Caki2 (cell line): ENCODE data around the gene PIK3AP1. TPM values are rescaled to one million over a fixed set of nuclear protein-coding genes. Genes with fewer than 3 reads are reported as not detected.

Experiments
- DNase-seq: peaks from one replicate; pipeline ENCODE4 v3.0.0-alpha.2; 2015; ENCODE audit warnings: low read depth
- in situ Hi-C: cut with HindIII; loops from 2 replicates; pipeline ENCODE4 v1.10.0; 2016; ENCODE audit warnings: low sequenced_read_pairs, low pct_unique_long_range_greater_than_20kb, mixed read lengths
- total RNA-seq: library from RNA; depleted of rRNA; stranded (reverse); fragments of >200 nt; shearing (Covaris generic); gene quantifications from 2 replicates; pipeline ENCODE4 v1.2.3, GENCODE V29; 2014; ENCODE audit warnings: low replicate concordance

Gene PIK3AP1
- total RNA-seq, 1 experiment from 2014 or later: 2.7 TPM

- in situ Hi-C loops: no loop called here
- DNase-seq: no peak
Observed at GRCh38 chr10:96660297-96660696, 60.0 kb downstream of the PIK3AP1 start.

DNA sequence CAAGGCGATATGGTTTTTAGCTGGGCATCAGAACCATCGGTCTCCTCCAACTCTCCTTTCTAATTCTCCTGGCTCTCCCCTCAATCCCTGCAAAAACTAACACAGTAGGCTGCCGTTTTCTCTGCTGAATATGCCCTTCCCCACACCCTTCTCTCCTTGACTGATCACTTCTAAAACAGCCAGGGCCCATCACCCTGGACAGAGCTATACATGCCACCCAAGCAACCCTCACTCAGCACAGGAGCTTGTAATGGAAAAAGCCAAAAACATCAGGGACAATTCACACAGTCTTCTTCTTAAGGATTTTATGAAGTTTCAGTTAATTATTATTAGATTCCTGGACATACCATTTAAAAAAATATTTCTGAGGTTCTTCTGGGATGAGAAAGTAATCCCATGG lies 61.5 kb downstream of the PIK3AP1 start:
- in situ Hi-C loops: no loop called here
- no peak for DNase-seq

DNA sequence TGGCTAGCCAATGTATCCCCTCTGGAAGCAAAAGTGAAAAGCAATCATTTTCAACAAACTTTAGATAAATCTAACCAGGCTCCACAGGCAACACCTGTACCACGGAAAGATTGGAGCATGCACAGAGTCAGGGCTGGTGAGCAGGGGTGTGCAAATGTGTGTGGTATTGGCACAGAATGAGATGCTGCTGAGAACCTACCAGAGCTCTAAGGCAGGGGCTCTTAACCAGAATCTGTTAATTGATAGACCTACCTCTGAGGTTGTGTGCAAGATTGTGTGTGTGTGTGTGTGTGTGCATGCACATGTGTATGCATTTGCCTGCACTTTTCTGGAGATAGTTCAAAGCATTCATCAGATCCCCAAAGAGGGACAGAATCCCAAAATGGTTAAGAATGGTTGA lies 62.9 kb downstream of the PIK3AP1 start:
- in situ Hi-C loops: no loop called here

DNA sequence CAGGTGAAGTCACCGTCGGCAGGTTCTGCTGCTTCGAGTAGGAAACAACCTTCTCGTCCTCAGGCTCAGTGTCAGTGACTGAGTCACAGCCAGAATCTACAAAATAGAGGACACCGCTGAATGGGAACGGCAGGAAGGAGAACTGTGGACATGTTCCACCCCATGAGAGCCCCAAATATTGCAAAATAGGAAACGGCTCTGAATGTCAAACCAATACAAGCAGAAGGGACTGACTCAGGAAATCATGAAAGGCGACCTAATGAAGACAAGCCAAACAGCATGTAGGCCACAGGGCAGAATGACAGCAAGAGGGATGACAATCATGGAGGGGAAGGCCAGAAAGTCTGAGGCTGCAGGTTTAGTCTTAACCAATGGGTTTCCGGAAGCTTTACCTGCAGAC lies 63.5 kb downstream of the PIK3AP1 start:
- in situ Hi-C loops: no loop called here
- DNase-seq: no peak

More for the DNA sequence above, 62.9 kb downstream of the PIK3AP1 start:
- no peak for DNase-seq

- no peak for DNase-seq
- in situ Hi-C loops: no loop called here
Observed at GRCh38 chr10:96656198-96656577, 64.1 kb downstream of the PIK3AP1 start.

GRCh38 chr10:96655461-96656197 lies 64.7 kb downstream of the PIK3AP1 start:
- no peak for DNase-seq
- in situ Hi-C loops: no loop called here

- no peak for DNase-seq
- in situ Hi-C loops: no loop called here
Observed at GRCh38 chr10:96651998-96652431, 68.3 kb downstream of the PIK3AP1 start.

DNA sequence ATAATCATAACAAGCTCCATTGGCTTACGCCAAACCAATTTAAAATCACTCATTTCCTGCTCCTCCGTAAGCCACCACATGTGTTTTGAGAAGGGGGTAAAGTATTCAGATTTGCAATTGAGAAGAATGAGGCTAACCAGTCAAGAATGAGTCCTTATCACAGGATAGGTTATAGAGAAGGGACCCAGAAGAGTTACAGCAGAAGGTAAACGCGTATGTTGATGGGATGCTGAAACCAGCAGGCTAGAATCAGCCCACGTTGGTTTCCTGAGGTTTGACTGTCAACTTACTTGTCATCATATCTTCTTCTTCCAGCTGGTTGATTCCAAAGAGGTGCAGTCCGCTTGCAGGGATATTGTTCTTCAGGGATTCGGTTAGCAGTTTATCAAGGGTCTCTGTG lies 69.4 kb downstream of the PIK3AP1 start:
- in situ Hi-C loops: no loop called here
- DNase-seq: no peak

GRCh38 chr10:96648297-96648696 lies 72.0 kb downstream of the PIK3AP1 start:
- in situ Hi-C loops: no loop called here
- no peak for DNase-seq

DNA sequence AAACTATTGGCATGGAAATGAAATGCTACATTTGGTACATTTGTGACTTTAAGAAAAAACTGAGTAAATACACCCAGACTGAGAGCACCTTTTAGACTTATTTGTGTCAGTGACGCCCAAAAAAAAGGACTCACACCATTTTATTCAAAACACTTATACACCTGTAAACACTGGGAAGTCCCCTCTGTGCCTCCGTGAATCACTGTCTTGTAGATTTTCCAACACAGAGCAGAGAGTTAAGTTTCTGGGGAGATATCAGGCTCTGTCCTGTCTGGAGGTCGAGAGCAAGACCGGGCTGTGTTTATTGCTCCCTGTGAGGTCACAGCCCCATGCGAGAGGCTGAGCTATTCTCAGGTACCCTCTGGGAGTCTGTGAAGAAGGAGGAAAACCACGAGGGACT lies 72.8 kb downstream of the PIK3AP1 start:
- in situ Hi-C loops: no loop called here
- no peak for DNase-seq

DNA sequence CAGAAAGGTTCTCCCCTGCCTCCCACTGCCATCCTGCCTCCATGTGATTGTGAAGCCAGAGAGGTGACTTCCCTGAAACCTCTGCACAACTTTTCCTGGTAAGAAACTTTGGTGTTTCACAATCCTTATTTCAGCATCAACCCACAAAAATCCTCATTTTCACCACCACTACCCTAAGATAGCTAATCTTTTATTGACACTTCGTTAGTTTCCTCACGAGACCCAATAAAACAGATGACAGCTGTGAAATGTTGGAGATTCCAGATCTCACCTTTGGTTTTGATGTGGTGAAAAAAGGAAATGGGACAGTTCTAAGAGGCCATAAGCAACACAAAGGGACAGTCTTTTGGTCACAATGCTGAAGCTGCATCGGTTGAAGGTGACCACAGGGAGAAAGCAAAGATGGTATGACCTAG lies 73.6 kb downstream of the PIK3AP1 start:
- no peak for DNase-seq

DNA sequence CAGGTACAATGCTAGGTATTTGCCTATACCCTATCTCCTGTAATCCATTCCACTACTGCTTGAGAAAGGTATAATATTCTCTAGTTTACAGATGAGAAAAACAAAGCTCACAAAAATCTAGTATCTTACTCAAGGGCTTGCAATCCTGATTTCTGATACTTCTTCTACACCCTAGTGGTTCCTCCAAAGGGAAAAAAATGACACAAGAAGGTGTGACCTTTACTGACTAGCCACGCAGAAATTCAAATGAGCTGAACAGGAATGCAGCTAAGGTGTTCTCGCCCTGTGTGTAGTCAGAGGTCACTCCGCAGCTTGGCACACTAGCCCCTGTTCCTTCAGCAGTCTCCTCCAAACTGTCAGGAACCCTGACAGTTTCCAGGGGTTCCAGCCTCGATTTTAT lies 74.0 kb downstream of the PIK3AP1 start:
- in situ Hi-C loops: no loop called here
- no peak for DNase-seq

More for the DNA sequence above, 73.6 kb downstream of the PIK3AP1 start:
- in situ Hi-C loops: no loop called here

- in situ Hi-C loops: no loop called here
- no peak for DNase-seq
Observed at GRCh38 chr10:96645191-96645721, 75.1 kb downstream of the PIK3AP1 start.

DNA sequence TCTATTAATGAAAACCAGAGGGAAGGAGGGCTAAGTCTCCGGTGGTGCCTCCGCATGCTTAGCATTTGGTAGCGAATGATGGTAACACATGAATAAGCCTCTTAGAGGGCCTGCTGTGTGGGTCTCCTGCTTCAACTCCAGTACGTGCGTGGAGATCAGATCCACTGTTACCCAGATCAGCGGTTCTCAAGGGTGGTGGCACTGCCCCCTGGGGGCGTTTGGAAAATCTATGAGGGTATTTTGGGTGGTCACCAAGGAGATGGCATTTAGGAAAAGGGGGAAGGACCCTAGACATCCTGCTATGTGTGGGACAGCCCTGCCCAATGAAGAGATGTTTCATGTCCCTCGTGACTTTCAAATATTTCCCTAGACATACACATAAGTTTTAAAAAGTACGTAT lies 76.4 kb downstream of the PIK3AP1 start:
- DNase-seq: no peak
- in situ Hi-C loops: no loop called here

DNA sequence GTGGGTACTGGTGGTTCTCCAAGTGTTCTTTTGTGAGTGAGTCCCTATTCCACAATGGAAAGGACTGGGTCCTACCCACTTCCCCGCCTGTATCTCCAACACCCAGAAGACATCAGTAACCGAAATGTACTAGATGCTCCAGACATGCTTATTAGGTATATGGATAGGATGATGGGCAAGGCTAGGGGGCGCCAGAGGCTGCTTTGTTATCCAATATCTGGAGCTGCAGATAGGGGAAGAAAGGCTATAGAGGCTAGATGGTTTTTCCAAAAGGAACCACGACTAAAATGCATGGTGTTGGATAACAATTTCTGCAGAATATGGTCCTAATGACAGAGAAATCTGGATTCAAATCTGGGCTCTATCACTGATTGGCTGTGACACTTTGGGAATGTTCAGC lies 77.3 kb downstream of the PIK3AP1 start:
- no peak for DNase-seq
- in situ Hi-C loops: no loop called here

DNA sequence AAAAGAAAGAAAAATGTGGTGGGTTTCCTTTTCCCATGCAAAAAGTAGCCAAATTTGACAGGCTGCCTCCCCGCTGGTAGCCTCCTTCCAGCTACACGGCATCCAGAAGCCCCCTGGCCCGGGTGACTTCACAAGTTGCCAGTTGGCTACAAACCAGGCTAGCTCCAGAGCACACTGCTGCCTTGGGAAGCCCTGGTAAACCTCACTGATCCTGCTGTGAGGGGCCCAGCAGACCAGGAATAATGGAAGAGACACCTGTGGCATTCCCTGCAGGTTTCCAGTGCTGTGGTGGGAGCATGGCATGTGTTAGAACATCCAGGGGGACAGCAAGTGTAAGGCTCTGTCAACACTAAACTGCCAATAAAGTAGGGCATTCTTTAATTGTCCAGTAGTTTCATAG lies 77.8 kb downstream of the PIK3AP1 start:
- DNase-seq: no peak
- in situ Hi-C loops: no loop called here

- no peak for DNase-seq
- in situ Hi-C loops: no loop called here
Observed at GRCh38 chr10:96641396-96642295, 78.7 kb downstream of the PIK3AP1 start.

DNA sequence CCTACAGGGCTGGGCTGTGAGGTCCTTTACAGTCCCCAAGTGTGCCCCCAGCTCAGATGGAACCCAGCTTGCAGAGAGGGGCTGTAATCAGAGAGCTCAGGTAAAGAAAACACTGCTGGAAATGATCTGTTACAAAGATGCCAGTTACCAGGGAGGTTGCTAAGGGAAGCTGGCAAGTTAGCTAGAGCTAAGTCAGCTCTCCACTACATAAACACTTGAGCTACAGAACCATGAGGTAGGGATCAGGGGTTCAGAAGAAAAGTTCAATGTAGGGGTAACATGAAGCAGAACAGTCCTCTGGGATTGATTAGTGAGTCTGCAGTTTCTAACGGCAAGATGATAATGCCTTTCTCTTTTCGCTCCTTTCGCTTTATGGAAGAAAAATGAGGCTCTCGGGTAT lies 80.4 kb downstream of the PIK3AP1 start:
- no peak for DNase-seq
- in situ Hi-C loops: no loop called here

DNA sequence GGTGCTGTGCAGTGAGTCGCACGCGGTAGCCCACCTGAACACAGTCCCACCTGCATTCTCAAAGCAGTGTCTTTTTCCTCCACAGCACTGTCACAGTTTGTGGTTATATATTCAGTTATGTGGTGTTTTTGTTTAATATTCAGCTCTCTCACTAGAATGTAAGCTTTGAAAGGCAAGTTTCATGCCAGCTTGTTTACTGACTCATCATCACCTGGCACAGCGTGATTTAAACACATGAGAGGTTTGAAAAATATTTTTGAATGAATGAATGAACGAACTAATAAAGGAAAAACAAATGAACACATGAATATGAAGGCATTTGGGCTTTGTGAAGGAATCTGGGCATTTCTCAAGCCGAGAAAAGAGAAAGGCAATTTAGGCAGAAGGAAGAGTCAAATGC lies 81.6 kb downstream of the PIK3AP1 start:
- in situ Hi-C loops: no loop called here
- DNase-seq: no peak
